Measurements from ENCODE around the gene PACS2.

DNA sequence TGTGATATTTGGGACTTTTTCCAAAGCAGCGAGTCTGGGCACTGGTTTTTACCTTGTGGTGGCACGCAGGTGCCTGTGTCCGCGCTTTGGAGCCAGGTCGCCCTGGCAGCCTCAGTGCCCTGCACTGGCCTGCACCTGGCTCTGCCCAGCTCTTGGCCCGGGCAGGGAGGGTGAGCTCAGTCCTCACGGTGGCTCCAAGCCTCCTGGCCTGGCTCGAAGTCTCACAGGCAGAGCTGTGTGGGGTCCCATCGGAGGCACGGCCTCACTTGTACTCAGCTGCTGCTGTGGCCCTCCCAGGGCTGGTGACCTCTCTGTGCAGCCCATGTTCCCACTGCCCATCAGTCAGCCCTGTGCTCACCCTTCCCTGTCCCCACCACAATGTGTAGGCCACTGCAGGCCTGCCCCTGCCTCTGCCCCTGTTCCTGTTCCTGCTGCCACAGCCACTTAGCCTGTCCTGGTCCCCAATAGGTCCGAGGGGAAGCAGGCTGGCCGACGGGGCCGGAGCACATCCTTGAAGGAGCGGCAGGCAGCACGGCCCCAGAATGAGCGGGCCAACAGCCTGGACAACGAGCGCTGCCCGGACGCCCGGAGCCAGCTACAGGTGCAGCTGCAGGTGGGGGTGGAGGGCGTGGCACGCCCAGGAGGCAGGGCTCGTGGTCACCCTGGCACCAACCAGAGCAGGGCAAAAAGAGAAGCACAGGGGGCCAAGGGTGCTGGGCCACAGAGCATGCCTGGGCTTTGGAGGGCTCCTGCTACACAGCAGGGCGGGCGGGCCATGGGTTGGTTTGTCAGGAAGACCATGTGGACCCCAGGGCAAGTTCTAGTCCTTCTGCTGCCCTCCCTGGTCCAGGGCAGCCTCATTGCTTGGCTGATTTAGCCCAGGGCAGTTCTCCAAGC lies 67.1 kb downstream of the PACS2 start:
- TF ChIP-seq, protein P1, sequence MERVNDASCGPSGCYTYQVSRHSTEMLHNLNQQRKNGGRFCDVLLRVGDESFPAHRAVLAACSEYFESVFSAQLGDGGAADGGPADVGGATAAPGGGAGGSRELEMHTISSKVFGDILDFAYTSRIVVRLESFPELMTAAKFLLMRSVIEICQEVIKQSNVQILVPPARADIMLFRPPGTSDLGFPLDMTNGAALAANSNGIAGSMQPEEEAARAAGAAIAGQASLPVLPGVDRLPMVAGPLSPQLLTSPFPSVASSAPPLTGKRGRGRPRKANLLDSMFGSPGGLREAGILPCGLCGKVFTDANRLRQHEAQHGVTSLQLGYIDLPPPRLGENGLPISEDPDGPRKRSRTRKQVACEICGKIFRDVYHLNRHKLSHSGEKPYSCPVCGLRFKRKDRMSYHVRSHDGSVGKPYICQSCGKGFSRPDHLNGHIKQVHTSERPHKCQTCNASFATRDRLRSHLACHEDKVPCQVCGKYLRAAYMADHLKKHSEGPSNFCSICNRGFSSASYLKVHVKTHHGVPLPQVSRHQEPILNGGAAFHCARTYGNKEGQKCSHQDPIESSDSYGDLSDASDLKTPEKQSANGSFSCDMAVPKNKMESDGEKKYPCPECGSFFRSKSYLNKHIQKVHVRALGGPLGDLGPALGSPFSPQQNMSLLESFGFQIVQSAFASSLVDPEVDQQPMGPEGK (CRISPR knock-in tag; IDR thresholded peaks at IDR 0.05; ENCODE audit: borderline replicate concordance): no peak
- TF ChIP-seq ZNF70 (CRISPR knock-in tag; IDR thresholded peaks at IDR 0.05): no peak
- TF ChIP-seq PPARA (CRISPR knock-in tag; IDR thresholded peaks at IDR 0.05; ENCODE audit: borderline replicate concordance): no peak
- no peak for TF ChIP-seq TOX (CRISPR knock-in tag; IDR thresholded peaks at IDR 0.05; ENCODE audit: borderline replicate concordance)
- TF ChIP-seq ESRRG (CRISPR knock-in tag; IDR thresholded peaks at IDR 0.05): no peak
- no peak for TF ChIP-seq ZFP3 (CRISPR knock-in tag; IDR thresholded peaks at IDR 0.05)
- TF ChIP-seq, protein P2, sequence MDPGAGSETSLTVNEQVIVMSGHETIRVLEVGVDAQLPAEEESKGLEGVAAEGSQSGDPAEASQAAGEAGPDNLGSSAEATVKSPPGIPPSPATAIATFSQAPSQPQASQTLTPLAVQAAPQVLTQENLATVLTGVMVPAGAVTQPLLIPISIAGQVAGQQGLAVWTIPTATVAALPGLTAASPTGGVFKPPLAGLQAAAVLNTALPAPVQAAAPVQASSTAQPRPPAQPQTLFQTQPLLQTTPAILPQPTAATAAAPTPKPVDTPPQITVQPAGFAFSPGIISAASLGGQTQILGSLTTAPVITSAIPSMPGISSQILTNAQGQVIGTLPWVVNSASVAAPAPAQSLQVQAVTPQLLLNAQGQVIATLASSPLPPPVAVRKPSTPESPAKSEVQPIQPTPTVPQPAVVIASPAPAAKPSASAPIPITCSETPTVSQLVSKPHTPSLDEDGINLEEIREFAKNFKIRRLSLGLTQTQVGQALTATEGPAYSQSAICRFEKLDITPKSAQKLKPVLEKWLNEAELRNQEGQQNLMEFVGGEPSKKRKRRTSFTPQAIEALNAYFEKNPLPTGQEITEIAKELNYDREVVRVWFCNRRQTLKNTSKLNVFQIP (CRISPR knock-in tag; IDR thresholded peaks at IDR 0.05; ENCODE audit: borderline replicate concordance, low read depth): no peak
- no peak for TF ChIP-seq SNAI2 (CRISPR knock-in tag; IDR thresholded peaks at IDR 0.05)
- TF ChIP-seq, protein P3, sequence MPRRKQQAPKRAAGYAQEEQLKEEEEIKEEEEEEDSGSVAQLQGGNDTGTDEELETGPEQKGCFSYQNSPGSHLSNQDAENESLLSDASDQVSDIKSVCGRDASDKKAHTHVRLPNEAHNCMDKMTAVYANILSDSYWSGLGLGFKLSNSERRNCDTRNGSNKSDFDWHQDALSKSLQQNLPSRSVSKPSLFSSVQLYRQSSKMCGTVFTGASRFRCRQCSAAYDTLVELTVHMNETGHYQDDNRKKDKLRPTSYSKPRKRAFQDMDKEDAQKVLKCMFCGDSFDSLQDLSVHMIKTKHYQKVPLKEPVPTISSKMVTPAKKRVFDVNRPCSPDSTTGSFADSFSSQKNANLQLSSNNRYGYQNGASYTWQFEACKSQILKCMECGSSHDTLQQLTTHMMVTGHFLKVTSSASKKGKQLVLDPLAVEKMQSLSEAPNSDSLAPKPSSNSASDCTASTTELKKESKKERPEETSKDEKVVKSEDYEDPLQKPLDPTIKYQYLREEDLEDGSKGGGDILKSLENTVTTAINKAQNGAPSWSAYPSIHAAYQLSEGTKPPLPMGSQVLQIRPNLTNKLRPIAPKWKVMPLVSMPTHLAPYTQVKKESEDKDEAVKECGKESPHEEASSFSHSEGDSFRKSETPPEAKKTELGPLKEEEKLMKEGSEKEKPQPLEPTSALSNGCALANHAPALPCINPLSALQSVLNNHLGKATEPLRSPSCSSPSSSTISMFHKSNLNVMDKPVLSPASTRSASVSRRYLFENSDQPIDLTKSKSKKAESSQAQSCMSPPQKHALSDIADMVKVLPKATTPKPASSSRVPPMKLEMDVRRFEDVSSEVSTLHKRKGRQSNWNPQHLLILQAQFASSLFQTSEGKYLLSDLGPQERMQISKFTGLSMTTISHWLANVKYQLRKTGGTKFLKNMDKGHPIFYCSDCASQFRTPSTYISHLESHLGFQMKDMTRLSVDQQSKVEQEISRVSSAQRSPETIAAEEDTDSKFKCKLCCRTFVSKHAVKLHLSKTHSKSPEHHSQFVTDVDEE (CRISPR knock-in tag; IDR thresholded peaks at IDR 0.05): no peak
- no peak for TF ChIP-seq BACH2 (CRISPR knock-in tag; IDR thresholded peaks at IDR 0.05; ENCODE audit: borderline replicate concordance)
- TF ChIP-seq, protein P4, sequence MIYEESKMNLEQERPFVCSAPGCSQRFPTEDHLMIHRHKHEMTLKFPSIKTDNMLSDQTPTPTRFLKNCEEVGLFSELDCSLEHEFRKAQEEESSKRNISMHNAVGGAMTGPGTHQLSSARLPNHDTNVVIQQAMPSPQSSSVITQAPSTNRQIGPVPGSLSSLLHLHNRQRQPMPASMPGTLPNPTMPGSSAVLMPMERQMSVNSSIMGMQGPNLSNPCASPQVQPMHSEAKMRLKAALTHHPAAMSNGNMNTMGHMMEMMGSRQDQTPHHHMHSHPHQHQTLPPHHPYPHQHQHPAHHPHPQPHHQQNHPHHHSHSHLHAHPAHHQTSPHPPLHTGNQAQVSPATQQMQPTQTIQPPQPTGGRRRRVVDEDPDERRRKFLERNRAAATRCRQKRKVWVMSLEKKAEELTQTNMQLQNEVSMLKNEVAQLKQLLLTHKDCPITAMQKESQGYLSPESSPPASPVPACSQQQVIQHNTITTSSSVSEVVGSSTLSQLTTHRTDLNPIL (CRISPR knock-in tag; IDR thresholded peaks at IDR 0.05; ENCODE audit: low read depth): no peak
- TF ChIP-seq ARNTL (CRISPR knock-in tag; IDR thresholded peaks at IDR 0.05; ENCODE audit: borderline replicate concordance, low read depth): no peak
- TF ChIP-seq ISL1 (CRISPR knock-in tag; IDR thresholded peaks at IDR 0.05): no peak
